GM21529 (cell line): ENCODE measurements around the gene RARS2.
A peak's percentile ranks its signal among the peaks of the same experiment; 100 is the strongest.
"Not testable (repeated sequence)": the region's sequence is repeated elsewhere in the genome, so short reads cannot be mapped to it uniquely, and the experiment has no call there.

Source experiments
- ATAC-seq: cut with Tn5 transposase; IDR thresholded peaks from one replicate; pipeline ENCODE4 v1.9.1; 2021; ENCODE audit not compliant: unreplicated experiment

The RARS2 gene

GRCh38 chr6:87589693-87590416, at the start of gene RARS2, which contains the start of gene ORC3:
TSS of gene RARS2 (minus strand) at chr6:87589987. CDS start at chr6:87589957, 30 bp downstream.
TSS of gene ORC3 (plus strand) at chr6:87590135. CDS start at chr6:87590169, 34 bp downstream.
- peak; percentile 100 for ATAC-seq

- ATAC-seq, result no peak
Observed at GRCh38 chr6:87639373-87639772, 49.6 kb upstream of the RARS2 start.

GRCh38 chr6:87637106-87637505, 47.3 kb upstream of the RARS2 start:
- no peak for ATAC-seq

GRCh38 chr6:87636315-87636714, 46.5 kb upstream of the RARS2 start:
- ATAC-seq, result no peak

- no peak for ATAC-seq
Observed at GRCh38 chr6:87633851-87634250, 44.1 kb upstream of the RARS2 start.

- no peak for ATAC-seq
Observed at GRCh38 chr6:87630746-87631145, 41.0 kb upstream of the RARS2 start.

GRCh38 chr6:87628881-87629280, 39.1 kb upstream of the RARS2 start:
- ATAC-seq, result no peak

GRCh38 chr6:87628424-87628823, 38.6 kb upstream of the RARS2 start:
- ATAC-seq, result no peak

GRCh38 chr6:87623248-87623647, 33.5 kb upstream of the RARS2 start:
- no peak for ATAC-seq

- no peak for ATAC-seq
Observed at GRCh38 chr6:87618531-87618930, 28.7 kb upstream of the RARS2 start.

- no peak for ATAC-seq
Observed at GRCh38 chr6:87617405-87617804, 27.6 kb upstream of the RARS2 start.

- ATAC-seq, result not testable (repeated sequence)
Observed at GRCh38 chr6:87613018-87613417, 23.2 kb upstream of the RARS2 start.

- no peak for ATAC-seq
Observed at GRCh38 chr6:87608802-87609201, 19.0 kb upstream of the RARS2 start.

GRCh38 chr6:87606199-87606598, 16.4 kb upstream of the RARS2 start:
- ATAC-seq, result no peak

GRCh38 chr6:87600576-87600975, 10.8 kb upstream of the RARS2 start:
- no peak for ATAC-seq

GRCh38 chr6:87590990-87591389, 1.2 kb upstream of the RARS2 start:
- no peak for ATAC-seq

GRCh38 chr6:87590417-87590880, 662 bp upstream of the RARS2 start:
- no peak for ATAC-seq

- ATAC-seq, result no peak
Observed at GRCh38 chr6:87588756-87589407, 905 bp downstream of the RARS2 start.

GRCh38 chr6:87586371-87587077, 3.3 kb downstream of the RARS2 start:
- no peak for ATAC-seq

GRCh38 chr6:87583822-87584221, 6.0 kb downstream of the RARS2 start:
- no peak for ATAC-seq

GRCh38 chr6:87575423-87575822, 14.4 kb downstream of the RARS2 start:
- no peak for ATAC-seq
